PC-9 (cell line): ENCODE data around the gene SNX13.

Source experiments
- EZH2 ChIP-seq: fragments of 200-600 bp; sonication (generic); IDR thresholded peaks from 2 replicates; pipeline ENCODE4 v1.8.0; 2017; ENCODE audit warnings: antibody characterized with exemption, low read depth
- TF ChIP-seq, protein P1 (sequence below): fragments of 200-600 bp; sonication (generic); conservative IDR thresholded peaks from 2 replicates; pipeline ENCODE4 v1.6.1; 2017; ENCODE audit warnings: mixed run types, antibody characterized with exemption, mild to moderate bottlenecking, moderate library complexity

DNA sequence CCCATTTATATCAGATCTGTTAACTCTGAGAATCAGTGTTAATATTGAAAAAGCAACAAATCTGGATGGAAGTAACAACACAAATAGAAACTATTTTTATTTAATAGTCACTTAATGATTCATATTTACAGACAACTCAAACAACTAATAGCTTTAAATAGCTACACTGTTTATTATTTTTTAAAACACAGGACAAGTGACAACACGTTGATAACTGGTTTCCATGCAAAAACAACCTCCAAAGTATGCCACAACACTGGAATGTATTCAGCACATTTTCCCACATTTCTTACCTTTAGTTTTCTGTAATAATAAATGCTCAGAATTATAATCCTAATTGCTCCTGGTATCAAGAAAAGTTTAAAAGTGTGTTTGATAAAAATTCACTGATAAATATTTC is 4.0 kb downstream of the SNX13 start:
- TF ChIP-seq, protein P1, sequence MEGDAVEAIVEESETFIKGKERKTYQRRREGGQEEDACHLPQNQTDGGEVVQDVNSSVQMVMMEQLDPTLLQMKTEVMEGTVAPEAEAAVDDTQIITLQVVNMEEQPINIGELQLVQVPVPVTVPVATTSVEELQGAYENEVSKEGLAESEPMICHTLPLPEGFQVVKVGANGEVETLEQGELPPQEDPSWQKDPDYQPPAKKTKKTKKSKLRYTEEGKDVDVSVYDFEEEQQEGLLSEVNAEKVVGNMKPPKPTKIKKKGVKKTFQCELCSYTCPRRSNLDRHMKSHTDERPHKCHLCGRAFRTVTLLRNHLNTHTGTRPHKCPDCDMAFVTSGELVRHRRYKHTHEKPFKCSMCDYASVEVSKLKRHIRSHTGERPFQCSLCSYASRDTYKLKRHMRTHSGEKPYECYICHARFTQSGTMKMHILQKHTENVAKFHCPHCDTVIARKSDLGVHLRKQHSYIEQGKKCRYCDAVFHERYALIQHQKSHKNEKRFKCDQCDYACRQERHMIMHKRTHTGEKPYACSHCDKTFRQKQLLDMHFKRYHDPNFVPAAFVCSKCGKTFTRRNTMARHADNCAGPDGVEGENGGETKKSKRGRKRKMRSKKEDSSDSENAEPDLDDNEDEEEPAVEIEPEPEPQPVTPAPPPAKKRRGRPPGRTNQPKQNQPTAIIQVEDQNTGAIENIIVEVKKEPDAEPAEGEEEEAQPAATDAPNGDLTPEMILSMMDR = no peak
- TF ChIP-seq EZH2 = no peak
